SU-DHL-6 (cell line): Measurements from ENCODE around the gene SLC39A11.
A peak's percentile ranks its signal among the peaks of the same experiment; 100 is the strongest.

Source experiments
- H2AFZ ChIP-seq: fragments of 200-600 bp; sonication (generic); 2 replicates; pipeline ENCODE4 v1.6.1; 2014; ENCODE audit warnings: low read depth, mild to moderate bottlenecking, moderate library complexity, mixed read lengths, antibody characterized with exemption, low read length; ENCODE audit not compliant: severe bottlenecking
- H3F3A ChIP-seq: fragments of 200-600 bp; shearing (Covaris generic); 2 replicates; pipeline ENCODE4 v1.6.0; 2016; ENCODE audit warnings: antibody characterized with exemption, mild to moderate bottlenecking; ENCODE audit not compliant: insufficient read depth
- H3K27ac ChIP-seq: fragments of 200-600 bp; sonication (generic); 2 replicates; pipeline ENCODE4 v1.5.1; 2016; ENCODE audit warnings: low read depth, mild to moderate bottlenecking, low read length, moderate library complexity, mixed read lengths
- H3K27me3 ChIP-seq: fragments of 200-600 bp; sonication (generic), shearing (Covaris generic); 2 replicates; pipeline ENCODE4 v1.6.0; 2014; ENCODE audit warnings: mild to moderate bottlenecking, low read length
- H3K36me3 ChIP-seq: fragments of 200-600 bp; sonication (generic); 2 replicates; pipeline ENCODE4 v1.6.1; 2014; ENCODE audit warnings: mild to moderate bottlenecking, low read length, mixed read lengths
- H3K4me2 ChIP-seq: fragments of 300-600, 200-600 bp; shearing (Covaris generic), sonication (generic); 2 replicates; pipeline ENCODE4 v1.6.0; 2014; ENCODE audit warnings: low read length, low read depth, mild to moderate bottlenecking; ENCODE audit not compliant: poor library complexity, severe bottlenecking
- H3K4me3 ChIP-seq: fragments of 200-600 bp; sonication (generic); 2 replicates; pipeline ENCODE4 v1.5.1; 2014; ENCODE audit warnings: antibody characterized with exemption, low read length, mild to moderate bottlenecking, mixed read lengths; ENCODE audit not compliant: insufficient read depth, poor library complexity, severe bottlenecking
- H3K79me2 ChIP-seq: fragments of 200-600 bp; sonication (generic); 2 replicates; pipeline ENCODE4 v1.6.1; 2014; ENCODE audit warnings: mild to moderate bottlenecking, low read length, moderate library complexity; ENCODE audit not compliant: insufficient read depth
- H3K9ac ChIP-seq: fragments of 200-600 bp; sonication (generic); 2 replicates; pipeline ENCODE4 v1.7.0; 2014; ENCODE audit warnings: mild to moderate bottlenecking, low read length
- H3K9me2 ChIP-seq: fragments of 200-600 bp; sonication (generic); replicated peaks from 2 replicates; pipeline ENCODE4 v1.6.1; 2014; ENCODE audit warnings: low read length; ENCODE audit not compliant: insufficient read depth
- H3K9me3 ChIP-seq: fragments of 200-600 bp; sonication (generic); 2 replicates; pipeline ENCODE4 v1.6.1; 2014; ENCODE audit warnings: low read length, mixed read lengths; ENCODE audit not compliant: insufficient read depth
- H4K20me1 ChIP-seq: fragments of 200-600 bp; sonication (generic); 2 replicates; pipeline ENCODE4 v1.6.1; 2014; ENCODE audit warnings: low read depth, mild to moderate bottlenecking, antibody characterized with exemption, low read length, moderate library complexity, mixed read lengths
- EZH2phosphoT487 ChIP-seq: fragments of 200-600 bp; sonication (generic), shearing (Covaris generic); conservative IDR thresholded peaks from 2 replicates; pipeline ENCODE4 v1.6.1; 2018; ENCODE audit warnings: mild to moderate bottlenecking, antibody characterized with exemption, low read length, moderate library complexity, mixed read lengths
- TF ChIP-seq, protein P1 (sequence below): fragments of 200-600 bp; sonication (generic); IDR thresholded peaks from one replicate; pipeline ENCODE4 v1.5.1; 2017; ENCODE audit warnings: antibody characterized with exemption, mild to moderate bottlenecking, low read length, moderate library complexity; ENCODE audit not compliant: insufficient read depth, poor library complexity, severe bottlenecking

SLC39A11 gene

DNA sequence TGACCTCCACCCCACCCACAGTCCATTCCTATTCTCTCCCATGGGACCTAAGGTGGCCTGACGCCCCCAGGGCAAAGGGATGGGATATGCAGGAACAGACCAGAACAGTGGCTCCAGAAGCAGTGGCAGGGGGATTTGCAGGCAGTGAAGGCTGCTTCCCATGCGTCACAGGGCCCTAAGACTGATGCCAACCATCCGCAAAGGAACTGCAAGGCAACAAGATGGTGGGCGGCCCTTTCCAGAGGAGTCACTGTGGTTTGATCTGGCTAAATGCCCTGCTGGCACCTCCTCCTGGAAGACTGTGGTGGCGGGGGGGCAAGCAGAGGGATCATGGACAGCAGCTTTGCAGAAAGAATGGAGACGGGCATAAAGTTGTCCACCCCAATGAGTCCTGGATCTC lies 4.4 kb upstream of the SLC39A11 start:
- Histone ChIP-seq H3K9ac (no peak overlapping the region), H3F3A (no peaks in the 10 kb centered on the region), H3K4me2 (no peak overlapping the region), H2AFZ (no peak overlapping the region), H3K36me3 (no peaks in the 10 kb centered on the region), H3K9me3 (no peaks in the 10 kb centered on the region), H3K4me3 (no peak overlapping the region), H4K20me1 (no peaks in the 10 kb centered on the region), H3K9me2 (no peaks in the 10 kb centered on the region), H3K27ac (no peak overlapping the region), H3K27me3 (no peaks in the 10 kb centered on the region), H3K79me2 (peaks cover 2% of the 10 kb centered on the region)
- TF ChIP-seq EZH2phosphoT487: no peak
- TF ChIP-seq, protein P1, sequence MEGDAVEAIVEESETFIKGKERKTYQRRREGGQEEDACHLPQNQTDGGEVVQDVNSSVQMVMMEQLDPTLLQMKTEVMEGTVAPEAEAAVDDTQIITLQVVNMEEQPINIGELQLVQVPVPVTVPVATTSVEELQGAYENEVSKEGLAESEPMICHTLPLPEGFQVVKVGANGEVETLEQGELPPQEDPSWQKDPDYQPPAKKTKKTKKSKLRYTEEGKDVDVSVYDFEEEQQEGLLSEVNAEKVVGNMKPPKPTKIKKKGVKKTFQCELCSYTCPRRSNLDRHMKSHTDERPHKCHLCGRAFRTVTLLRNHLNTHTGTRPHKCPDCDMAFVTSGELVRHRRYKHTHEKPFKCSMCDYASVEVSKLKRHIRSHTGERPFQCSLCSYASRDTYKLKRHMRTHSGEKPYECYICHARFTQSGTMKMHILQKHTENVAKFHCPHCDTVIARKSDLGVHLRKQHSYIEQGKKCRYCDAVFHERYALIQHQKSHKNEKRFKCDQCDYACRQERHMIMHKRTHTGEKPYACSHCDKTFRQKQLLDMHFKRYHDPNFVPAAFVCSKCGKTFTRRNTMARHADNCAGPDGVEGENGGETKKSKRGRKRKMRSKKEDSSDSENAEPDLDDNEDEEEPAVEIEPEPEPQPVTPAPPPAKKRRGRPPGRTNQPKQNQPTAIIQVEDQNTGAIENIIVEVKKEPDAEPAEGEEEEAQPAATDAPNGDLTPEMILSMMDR: no peak

DNA sequence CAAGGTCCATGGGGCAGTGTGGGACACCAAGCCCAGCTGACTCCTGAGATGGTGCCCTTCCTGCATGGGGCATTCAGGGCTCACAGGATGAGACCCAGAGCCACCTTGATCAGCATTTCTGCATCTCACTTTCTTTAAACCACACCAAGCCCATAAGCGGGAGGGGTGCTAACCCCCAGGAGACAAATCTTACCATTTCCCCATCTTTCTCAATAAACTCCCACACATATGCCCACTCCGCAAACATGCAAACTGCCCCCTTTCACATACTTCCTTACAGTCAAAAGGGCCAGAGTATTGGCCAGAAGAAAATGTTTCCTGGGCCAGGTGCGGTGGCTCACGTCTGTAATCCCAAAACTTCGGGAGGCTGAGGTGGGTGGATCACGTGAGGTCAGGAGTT lies 3.7 kb upstream of the SLC39A11 start:
- Histone ChIP-seq H3K27ac (no peak overlapping the region), H3K4me2 (no peak overlapping the region), H3K27me3 (no peaks in the 10 kb centered on the region), H3K4me3 (no peak overlapping the region), H3F3A (no peaks in the 10 kb centered on the region), H4K20me1 (no peaks in the 10 kb centered on the region), H3K9me3 (no peaks in the 10 kb centered on the region), H2AFZ (no peak overlapping the region), H3K9ac (no peak overlapping the region), H3K36me3 (no peaks in the 10 kb centered on the region), H3K79me2 (peaks cover 8% of the 10 kb centered on the region), H3K9me2 (no peaks in the 10 kb centered on the region)
- TF ChIP-seq, protein P1: no peak
- TF ChIP-seq EZH2phosphoT487: no peak

DNA sequence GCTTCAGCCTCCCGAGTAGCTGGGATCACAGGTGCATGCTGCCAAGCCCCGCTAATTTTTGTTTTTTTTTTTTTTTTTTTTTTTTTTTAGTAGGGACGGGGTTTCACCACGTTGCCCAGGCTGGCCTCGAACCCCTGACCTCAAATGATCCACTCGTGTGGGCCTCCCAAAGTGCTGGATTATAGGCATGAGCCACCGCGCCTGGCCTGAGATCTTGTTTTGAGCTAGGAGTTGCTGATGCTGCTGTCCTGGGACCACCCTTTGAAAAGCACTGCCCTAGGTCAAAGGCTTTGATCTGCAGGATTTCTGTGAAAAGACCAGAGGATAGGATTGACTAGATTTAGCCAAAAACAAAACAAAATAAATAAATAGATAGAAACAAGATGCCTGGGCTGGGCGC lies 798 bp upstream of the SLC39A11 start:
- Histone ChIP-seq H3K9me3 (no peaks in the 10 kb centered on the region), H4K20me1 (no peaks in the 10 kb centered on the region), H3K4me2 (peak overlapping the region; percentile 73), H3K79me2 (peaks cover 8% of the 10 kb centered on the region), H3K9ac (peak overlapping the region; percentile 81; the same call in 1 of the 2 replicates), H3K36me3 (no peaks in the 10 kb centered on the region), H3K9me2 (no peaks in the 10 kb centered on the region), H3F3A (no peaks in the 10 kb centered on the region; the same call in 1 of the 2 replicates), H3K27me3 (no peaks in the 10 kb centered on the region), H3K4me3 (no peak overlapping the region), H3K27ac (no peak overlapping the region), H2AFZ (peak overlapping the region; percentile 99)
- TF ChIP-seq, protein P1: no peak
- no peak for TF ChIP-seq EZH2phosphoT487
